Fibroblast of skin of left biceps (primary cell): ENCODE results near the gene ELAC1.
"Not testable (repeated sequence)": the region's sequence is repeated elsewhere in the genome, so short reads cannot be mapped to it uniquely, and the experiment has no call there.

Source experiments
- DNase-seq, 2 experiments: peaks; one replicate each; pipeline ENCODE4 v3.0.0-alpha.2; 2013; ENCODE audit warnings: low read depth in 2 of 2

ELAC1 gene

GRCh38 chr18:50967714-50968661 lies at the start of gene ELAC1:
ELAC1 (plus strand) TSS chr18:50968040; CDS start chr18:50974405, 6,365 bp downstream.
- peak; percentile 53 to 55 for DNase-seq

DNA sequence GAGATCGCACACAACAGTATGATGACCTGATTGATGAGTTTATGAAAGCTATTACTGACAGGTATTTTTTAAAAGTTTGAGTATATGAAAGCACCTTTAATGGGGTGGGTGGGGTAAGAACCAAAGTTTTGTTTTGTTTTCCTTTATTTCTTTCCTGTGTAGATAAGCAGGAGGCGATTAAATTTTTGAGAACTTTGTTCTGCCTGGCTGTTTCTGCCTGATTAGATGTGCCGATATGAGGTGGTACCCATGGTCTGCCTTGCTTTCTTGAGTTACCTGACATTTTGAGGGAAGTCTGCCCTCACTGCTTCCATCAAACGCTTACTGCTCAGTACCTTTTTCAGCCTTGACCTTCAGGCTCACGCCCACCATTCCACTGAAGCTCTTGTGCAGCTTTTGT lies 49.7 kb upstream of the ELAC1 start:
- no peak for DNase-seq

DNA sequence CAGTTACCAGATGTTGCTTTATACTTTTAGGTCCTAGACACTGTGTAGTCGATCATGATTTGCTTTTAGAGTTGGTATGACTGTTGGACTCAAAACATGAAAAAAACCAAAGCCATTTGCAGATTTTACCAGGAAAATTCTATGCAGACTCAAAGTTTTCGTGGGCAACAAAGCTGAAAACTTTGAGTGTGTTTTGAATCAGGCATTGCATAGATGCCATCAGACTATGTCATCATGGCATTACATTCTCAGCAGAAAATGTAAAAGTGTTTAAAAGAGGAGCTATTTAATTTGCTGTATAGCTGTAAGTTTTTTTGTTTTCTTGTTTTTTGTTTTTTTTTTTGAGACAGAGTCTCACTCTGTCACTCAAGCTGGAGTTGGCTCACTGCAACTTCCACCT lies 43.5 kb upstream of the ELAC1 start:
- DNase-seq, result no peak

DNA sequence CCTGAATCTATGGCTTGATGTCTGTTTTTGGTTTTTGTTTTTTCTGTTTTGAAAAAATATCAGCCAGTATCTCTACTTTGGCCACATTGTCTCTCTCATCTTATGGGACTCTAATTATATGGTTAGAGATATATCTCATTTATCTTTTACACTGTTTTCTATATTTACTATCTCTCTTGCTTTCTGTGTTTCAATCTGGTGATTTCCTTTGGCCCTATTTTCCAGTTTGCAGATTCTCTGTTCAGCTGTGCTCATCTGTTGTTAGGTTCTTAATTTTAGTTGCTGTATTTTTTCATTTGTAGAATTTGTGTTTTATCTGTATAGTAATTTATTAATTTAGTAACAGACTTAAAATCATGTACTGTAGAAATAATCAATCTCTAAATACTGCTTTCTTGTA lies 41.3 kb upstream of the ELAC1 start:
- DNase-seq, result no peak

- DNase-seq, result no peak
These were observed 39.3 kb upstream of the ELAC1 start for GRCh38 chr18:50928551-50928950.

DNA sequence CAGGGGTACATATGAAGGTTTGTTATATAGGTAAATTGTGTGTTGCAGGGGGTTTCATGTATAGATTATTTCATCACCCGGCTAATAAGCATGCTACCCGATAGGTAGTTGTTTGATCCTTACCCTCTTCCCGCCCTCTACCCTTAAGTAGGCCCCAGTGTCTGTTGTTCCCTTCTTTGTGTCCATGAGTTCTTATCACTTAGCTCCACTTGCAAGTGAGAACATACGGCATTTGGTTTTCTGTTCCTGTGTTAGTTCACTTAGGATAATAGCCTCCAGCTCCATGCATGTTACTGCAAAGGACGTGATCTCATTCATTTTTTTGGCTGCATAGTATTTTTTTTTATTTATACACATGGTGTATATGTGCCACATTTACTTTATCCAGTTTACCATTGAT lies 34.2 kb upstream of the ELAC1 start:
- DNase-seq, result no peak

GRCh38 chr18:50934545-50935211 lies 33.2 kb upstream of the ELAC1 start:
- no peak for DNase-seq

- no peak for DNase-seq
These were observed 32.2 kb upstream of the ELAC1 start for GRCh38 chr18:50935493-50936191.

DNA sequence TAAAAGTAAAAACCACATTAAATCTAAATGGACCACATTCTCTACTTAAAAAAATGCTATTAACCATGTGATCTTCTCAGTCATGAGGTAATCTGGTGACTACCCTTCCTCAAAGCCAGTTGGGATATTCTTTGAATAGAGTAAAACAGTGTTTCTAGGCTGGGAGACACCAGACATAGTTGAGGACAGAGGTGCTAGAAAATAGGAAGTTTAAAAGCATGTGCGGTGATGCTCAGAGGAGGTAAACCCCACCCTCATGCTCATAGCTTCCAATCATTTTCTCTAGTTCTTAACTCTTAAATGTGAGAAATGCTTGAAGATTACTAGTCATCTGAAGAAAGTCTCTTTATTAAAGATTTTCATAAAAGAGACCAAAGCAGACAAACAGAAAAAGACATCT lies 30.7 kb upstream of the ELAC1 start:
- DNase-seq, result no peak

DNA sequence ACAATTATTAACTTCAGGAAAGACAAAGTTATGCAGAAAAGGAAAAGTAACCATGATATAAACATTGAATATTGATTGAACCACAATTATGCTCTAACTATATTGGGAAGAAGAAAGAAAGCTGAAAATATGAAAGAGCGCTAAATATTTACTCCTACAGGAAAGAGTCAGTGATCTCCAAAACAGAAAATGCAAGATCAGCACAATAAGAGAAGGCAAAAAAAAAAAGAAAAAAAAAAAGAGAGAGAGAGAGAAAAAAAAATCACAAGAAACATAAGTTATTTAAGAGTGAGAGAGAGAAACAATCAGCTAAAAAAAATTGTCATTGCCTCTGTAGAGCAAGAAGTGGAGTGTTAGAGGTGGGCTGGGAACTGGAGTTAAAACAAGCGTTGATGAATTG lies 28.9 kb upstream of the ELAC1 start:
- DNase-seq, result no peak

DNA sequence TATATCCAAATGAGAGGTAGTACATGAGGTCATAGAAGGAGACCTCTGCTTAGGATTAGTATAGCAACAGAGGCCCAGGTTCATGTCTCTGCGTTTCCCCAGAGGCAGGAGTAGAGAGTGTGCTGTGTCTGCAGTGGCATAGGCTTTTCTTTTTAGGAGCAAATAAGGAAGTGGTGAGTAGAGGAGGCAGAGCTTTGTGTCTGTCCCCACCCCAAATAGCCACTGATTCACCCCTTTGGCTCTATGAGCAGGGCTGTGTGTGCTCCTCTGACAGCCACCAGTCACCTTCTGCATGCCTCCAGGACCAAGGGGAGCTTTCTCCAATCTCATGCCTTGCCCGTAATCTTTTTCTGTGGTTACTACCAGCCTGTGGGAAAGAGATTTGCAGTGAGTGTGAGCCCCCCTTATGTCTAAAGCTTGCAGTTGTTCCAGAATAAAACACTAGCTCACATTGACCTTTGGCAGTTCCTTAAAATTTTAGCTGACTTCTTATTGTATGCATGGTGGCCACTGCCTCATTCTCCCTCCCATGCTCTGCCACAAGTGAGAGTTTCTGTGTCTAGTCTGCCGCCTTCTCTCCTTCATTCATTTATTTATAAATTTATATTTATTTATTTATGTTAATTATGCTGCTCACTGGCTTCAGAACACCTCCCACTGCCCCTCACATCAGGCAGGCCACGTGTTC lies 23.5 kb upstream of the ELAC1 start:
- DNase-seq, result no peak

GRCh38 chr18:50945918-50946317 lies 21.9 kb upstream of the ELAC1 start:
- not testable (repeated sequence) for DNase-seq

- no peak for DNase-seq
These were observed 19.9 kb upstream of the ELAC1 start for GRCh38 chr18:50947899-50948298.

- no peak for DNase-seq
These were observed 18.7 kb upstream of the ELAC1 start for GRCh38 chr18:50949185-50949584.

GRCh38 chr18:50950626-50951025 lies 17.2 kb upstream of the ELAC1 start:
- DNase-seq, result no peak

- no peak for DNase-seq
These were observed 14.0 kb upstream of the ELAC1 start for GRCh38 chr18:50953822-50954221.

GRCh38 chr18:50955253-50955652 lies 12.6 kb upstream of the ELAC1 start:
- DNase-seq, result no peak

GRCh38 chr18:50956116-50956515 lies 11.7 kb upstream of the ELAC1 start:
- no peak for DNase-seq

GRCh38 chr18:50961974-50962373 lies 5.9 kb upstream of the ELAC1 start:
- no peak for DNase-seq

DNA sequence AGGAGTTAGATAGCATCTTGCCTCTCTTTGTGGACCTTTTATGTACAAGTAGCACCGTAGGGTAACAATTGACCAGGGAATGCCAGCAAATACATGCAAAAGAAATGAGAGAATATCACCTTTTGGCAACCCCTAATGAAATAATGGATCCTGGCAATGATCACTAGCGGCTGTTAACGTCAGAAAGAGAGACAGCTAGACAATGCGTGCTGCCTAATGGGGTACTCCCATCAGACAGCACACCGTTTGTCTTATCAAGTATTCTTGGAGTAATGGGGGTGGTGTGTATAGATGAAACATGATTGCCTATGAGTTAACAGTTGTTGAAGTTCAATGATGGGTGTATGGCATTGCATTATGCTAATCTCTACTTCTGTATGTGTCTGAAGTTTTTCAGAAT lies 1.6 kb downstream of the ELAC1 start:
- no peak for DNase-seq

- no peak for DNase-seq
These were observed 2.2 kb downstream of the ELAC1 start for GRCh38 chr18:50970006-50970405.

GRCh38 chr18:50972404-50972803 lies 4.6 kb downstream of the ELAC1 start:
- DNase-seq, result not testable (repeated sequence)
